HG03196 (cell line): ENCODE measurements around the gene CFAP54.

ENCODE experiments used
- ATAC-seq: cut with Tn5 transposase; IDR thresholded peaks from one replicate; pipeline ENCODE4 v1.9.1; 2021; ENCODE audit not compliant: unreplicated experiment

CFAP54 gene

GRCh38 chr12:96729886-96730285 is 240.5 kb downstream of the CFAP54 start:
- no peak for ATAC-seq

GRCh38 chr12:96743606-96744005 is 254.2 kb downstream of the CFAP54 start:
- ATAC-seq: no peak

- ATAC-seq: no peak
Measured at GRCh38 chr12:96749999-96750398, 260.6 kb downstream of the CFAP54 start.

- no peak for ATAC-seq
Measured at GRCh38 chr12:96751626-96752025, 262.2 kb downstream of the CFAP54 start.

- no peak for ATAC-seq
Measured at GRCh38 chr12:96752211-96752610, 262.8 kb downstream of the CFAP54 start.

GRCh38 chr12:96766232-96766631 is 276.9 kb downstream of the CFAP54 start:
- ATAC-seq: no peak

- ATAC-seq: no peak
Measured at GRCh38 chr12:96769400-96769799, 280.0 kb downstream of the CFAP54 start.

GRCh38 chr12:96770219-96771102 is 281.1 kb downstream of the CFAP54 start:
- no peak for ATAC-seq

- ATAC-seq: no peak
Measured at GRCh38 chr12:96773031-96773430, 283.7 kb downstream of the CFAP54 start.

GRCh38 chr12:96774496-96775256 is 285.3 kb downstream of the CFAP54 start:
- ATAC-seq: no peak

GRCh38 chr12:96776908-96777307 is 287.5 kb downstream of the CFAP54 start:
- no peak for ATAC-seq

GRCh38 chr12:96780330-96780729 is 291.0 kb downstream of the CFAP54 start:
- no peak for ATAC-seq

GRCh38 chr12:96786791-96787190 is 297.4 kb downstream of the CFAP54 start:
- no peak for ATAC-seq

- ATAC-seq: no peak
Measured at GRCh38 chr12:96803969-96804368, 314.6 kb downstream of the CFAP54 start.

- no peak for ATAC-seq
Measured at GRCh38 chr12:96806272-96806671, 316.9 kb downstream of the CFAP54 start.

- no peak for ATAC-seq
Measured at GRCh38 chr12:96807741-96808140, 318.4 kb downstream of the CFAP54 start.

GRCh38 chr12:96808587-96808986 is 319.2 kb downstream of the CFAP54 start:
- no peak for ATAC-seq

- ATAC-seq: no peak
Measured at GRCh38 chr12:96809522-96809921, 320.1 kb downstream of the CFAP54 start.

GRCh38 chr12:96810057-96810456 is 320.7 kb downstream of the CFAP54 start:
- ATAC-seq: no peak

- no peak for ATAC-seq
Measured at GRCh38 chr12:96810477-96810876, 321.1 kb downstream of the CFAP54 start.

GRCh38 chr12:96811083-96811482 is 321.7 kb downstream of the CFAP54 start:
- no peak for ATAC-seq

GRCh38 chr12:96812153-96812552 is 322.8 kb downstream of the CFAP54 start:
- ATAC-seq: no peak
